ENCODE data around the gene TENM3. TPM values are rescaled to one million over a fixed set of nuclear protein-coding genes. Genes with fewer than 3 reads are reported as not detected.

TENM3 gene
- total RNA-seq, 1 donor from 2014 or later: 106 TPM

DNA sequence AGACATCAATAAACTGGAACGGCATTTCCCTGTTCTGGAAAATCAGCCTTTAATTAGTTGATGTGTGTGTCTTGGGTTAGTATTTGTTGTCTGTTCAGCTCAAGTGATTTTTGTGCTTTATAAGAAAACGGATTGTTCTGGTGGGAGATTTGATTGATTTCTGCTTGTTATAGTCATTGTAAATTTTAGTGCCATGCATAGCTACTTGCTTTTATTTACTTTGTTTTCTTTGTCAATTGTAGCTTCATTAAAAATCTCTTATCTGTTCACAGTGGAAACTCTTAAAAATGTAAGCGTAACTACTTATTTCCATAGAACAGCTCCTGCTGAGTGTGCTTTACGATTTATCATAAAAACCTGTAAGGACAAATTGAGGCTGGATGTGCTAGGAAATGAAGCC, 253.2 kb downstream of the TENM3 start:
- no peak overlapping the region for H3K4me3 Mint-ChIP-seq
- no peak overlapping the region for H3K27ac Mint-ChIP-seq
- no peak for DNase-seq (ENCODE audit: low spot score in 2 of 2, unreplicated experiment in 2 of 2)
- H3K4me1 Mint-ChIP-seq: peaks cover 23% of the 10 kb centered on the region
- H3K9me3 Mint-ChIP-seq: no peaks in the 10 kb centered on the region
- TF ChIP-seq, protein P1, sequence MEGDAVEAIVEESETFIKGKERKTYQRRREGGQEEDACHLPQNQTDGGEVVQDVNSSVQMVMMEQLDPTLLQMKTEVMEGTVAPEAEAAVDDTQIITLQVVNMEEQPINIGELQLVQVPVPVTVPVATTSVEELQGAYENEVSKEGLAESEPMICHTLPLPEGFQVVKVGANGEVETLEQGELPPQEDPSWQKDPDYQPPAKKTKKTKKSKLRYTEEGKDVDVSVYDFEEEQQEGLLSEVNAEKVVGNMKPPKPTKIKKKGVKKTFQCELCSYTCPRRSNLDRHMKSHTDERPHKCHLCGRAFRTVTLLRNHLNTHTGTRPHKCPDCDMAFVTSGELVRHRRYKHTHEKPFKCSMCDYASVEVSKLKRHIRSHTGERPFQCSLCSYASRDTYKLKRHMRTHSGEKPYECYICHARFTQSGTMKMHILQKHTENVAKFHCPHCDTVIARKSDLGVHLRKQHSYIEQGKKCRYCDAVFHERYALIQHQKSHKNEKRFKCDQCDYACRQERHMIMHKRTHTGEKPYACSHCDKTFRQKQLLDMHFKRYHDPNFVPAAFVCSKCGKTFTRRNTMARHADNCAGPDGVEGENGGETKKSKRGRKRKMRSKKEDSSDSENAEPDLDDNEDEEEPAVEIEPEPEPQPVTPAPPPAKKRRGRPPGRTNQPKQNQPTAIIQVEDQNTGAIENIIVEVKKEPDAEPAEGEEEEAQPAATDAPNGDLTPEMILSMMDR (IDR thresholded peaks at IDR 0.05; ENCODE audit: unreplicated experiment): no peak
- H3K36me3 Mint-ChIP-seq: no peaks in the 10 kb centered on the region
- no peaks in the 10 kb centered on the region for H3K27me3 Mint-ChIP-seq (ENCODE audit: low read depth)

DNA sequence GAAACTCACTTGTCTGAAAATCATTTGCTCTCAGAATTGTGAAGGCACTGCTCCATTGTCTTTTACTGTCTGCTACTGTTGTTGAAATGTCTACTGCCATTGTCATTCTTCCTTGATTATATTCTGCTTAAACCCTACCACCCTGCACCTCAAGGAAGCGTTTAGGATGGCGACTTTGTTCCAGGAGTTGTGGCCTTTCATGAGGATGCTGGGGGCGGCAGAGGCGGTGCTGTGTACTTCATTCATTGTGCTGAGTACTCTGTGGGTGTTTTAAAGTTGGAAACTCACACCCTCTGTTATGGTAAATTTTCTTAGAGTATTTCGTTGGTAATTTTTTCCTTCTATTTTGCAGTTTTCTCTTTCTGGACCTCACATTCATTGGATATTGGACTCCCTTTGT, 258.9 kb downstream of the TENM3 start:
- DNase-seq (ENCODE audit: low spot score in 2 of 2, unreplicated experiment in 2 of 2): no peak
- peaks cover 2% of the 10 kb centered on the region for H3K36me3 Mint-ChIP-seq
- H3K27ac Mint-ChIP-seq: no peak overlapping the region
- H3K27me3 Mint-ChIP-seq (ENCODE audit: low read depth): no peaks in the 10 kb centered on the region
- H3K4me3 Mint-ChIP-seq: no peak overlapping the region
- H3K4me1 Mint-ChIP-seq: peaks cover 3% of the 10 kb centered on the region
- no peaks in the 10 kb centered on the region for H3K9me3 Mint-ChIP-seq
- TF ChIP-seq, protein P1 (IDR thresholded peaks at IDR 0.05; ENCODE audit: unreplicated experiment): no peak

DNA sequence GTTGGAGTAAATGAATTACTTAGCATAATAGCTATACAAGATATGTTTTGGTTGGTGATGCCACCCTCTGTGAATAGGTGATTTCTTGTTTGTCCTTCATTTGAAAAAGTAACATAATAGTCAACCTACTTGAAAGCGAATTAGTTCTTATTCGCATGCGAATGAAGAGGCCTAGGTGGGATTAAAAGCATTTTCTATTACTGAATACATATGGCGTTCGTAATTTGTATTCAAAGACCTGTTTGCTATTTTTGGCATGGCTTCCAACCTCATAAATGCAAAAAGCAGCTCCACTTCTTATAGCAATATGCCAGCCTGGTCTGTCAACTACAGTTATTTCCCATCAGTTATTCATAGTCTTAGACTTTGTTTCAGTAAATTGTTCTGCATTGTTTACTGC, 261.3 kb downstream of the TENM3 start:
- TF ChIP-seq, protein P1 (IDR thresholded peaks at IDR 0.05; ENCODE audit: unreplicated experiment): no peak
- H3K4me3 Mint-ChIP-seq: no peak overlapping the region
- no peak overlapping the region for H3K27ac Mint-ChIP-seq
- H3K27me3 Mint-ChIP-seq (ENCODE audit: low read depth): no peaks in the 10 kb centered on the region
- no peak for DNase-seq (ENCODE audit: low spot score in 2 of 2, unreplicated experiment in 2 of 2)
- H3K9me3 Mint-ChIP-seq: no peaks in the 10 kb centered on the region
- peaks cover 2% of the 10 kb centered on the region for H3K36me3 Mint-ChIP-seq
- H3K4me1 Mint-ChIP-seq: peaks cover 3% of the 10 kb centered on the region

DNA sequence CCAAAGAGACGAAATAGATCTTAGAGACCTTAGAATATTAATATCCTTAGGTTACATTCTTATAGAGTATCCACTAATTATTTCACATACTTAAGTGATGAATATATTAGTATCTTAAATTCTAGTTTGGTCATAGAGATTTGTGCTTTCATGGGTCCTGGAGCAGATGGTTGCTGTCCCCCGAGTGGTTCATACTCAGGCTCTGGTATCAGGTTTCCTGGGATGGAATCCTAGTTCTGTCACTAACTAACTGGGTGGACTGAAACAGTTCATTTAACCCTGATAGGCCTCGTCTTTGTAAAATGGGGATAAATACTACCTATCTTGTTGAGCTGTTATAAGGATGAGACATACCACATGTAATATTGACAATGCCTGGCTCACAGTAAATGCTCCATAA, 264.6 kb downstream of the TENM3 start:
- no peaks in the 10 kb centered on the region for H3K27me3 Mint-ChIP-seq (ENCODE audit: low read depth)
- no peaks in the 10 kb centered on the region for H3K9me3 Mint-ChIP-seq
- H3K36me3 Mint-ChIP-seq: peaks cover 2% of the 10 kb centered on the region
- DNase-seq (ENCODE audit: low spot score in 2 of 2, unreplicated experiment in 2 of 2): no peak
- H3K4me1 Mint-ChIP-seq: no peaks in the 10 kb centered on the region
- H3K4me3 Mint-ChIP-seq: no peak overlapping the region
- H3K27ac Mint-ChIP-seq: no peak overlapping the region
- TF ChIP-seq, protein P1 (IDR thresholded peaks at IDR 0.05; ENCODE audit: unreplicated experiment): no peak

DNA sequence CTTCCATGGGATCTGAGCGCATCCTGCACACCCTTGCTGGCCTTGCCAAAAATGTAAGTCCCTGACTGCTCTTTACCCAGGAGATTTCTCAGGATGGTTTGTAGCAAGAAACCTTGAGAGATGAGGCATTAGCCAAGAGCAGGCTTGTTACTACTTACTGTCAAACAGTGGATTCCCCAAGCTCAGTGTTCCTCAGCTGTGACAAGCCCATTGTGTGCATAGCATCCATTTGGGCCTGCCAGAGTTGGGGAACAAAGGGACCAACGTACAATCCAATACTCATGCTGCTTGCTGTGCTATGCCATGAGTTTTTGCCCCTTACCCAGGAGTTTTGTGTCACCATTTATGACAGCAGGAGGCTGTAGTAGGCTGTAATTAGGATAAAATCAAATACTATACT, 267.6 kb downstream of the TENM3 start:
- TF ChIP-seq, protein P1 (IDR thresholded peaks at IDR 0.05; ENCODE audit: unreplicated experiment): no peak
- H3K4me1 Mint-ChIP-seq: no peaks in the 10 kb centered on the region
- H3K36me3 Mint-ChIP-seq: peaks cover 2% of the 10 kb centered on the region
- no peak overlapping the region for H3K27ac Mint-ChIP-seq
- H3K27me3 Mint-ChIP-seq (ENCODE audit: low read depth): no peaks in the 10 kb centered on the region
- no peak for DNase-seq (ENCODE audit: low spot score in 2 of 2, unreplicated experiment in 2 of 2)
- no peak overlapping the region for H3K4me3 Mint-ChIP-seq
- H3K9me3 Mint-ChIP-seq: peaks cover 3% of the 10 kb centered on the region

Measured in mesothelial cell of epicardium (in vitro differentiated cells).